ENCODE results near the gene TCF23.
"Not testable (repeated sequence)": the region's sequence is repeated elsewhere in the genome, so short reads cannot be mapped to it uniquely, and the experiment has no call there.

TCF23 gene

DNA sequence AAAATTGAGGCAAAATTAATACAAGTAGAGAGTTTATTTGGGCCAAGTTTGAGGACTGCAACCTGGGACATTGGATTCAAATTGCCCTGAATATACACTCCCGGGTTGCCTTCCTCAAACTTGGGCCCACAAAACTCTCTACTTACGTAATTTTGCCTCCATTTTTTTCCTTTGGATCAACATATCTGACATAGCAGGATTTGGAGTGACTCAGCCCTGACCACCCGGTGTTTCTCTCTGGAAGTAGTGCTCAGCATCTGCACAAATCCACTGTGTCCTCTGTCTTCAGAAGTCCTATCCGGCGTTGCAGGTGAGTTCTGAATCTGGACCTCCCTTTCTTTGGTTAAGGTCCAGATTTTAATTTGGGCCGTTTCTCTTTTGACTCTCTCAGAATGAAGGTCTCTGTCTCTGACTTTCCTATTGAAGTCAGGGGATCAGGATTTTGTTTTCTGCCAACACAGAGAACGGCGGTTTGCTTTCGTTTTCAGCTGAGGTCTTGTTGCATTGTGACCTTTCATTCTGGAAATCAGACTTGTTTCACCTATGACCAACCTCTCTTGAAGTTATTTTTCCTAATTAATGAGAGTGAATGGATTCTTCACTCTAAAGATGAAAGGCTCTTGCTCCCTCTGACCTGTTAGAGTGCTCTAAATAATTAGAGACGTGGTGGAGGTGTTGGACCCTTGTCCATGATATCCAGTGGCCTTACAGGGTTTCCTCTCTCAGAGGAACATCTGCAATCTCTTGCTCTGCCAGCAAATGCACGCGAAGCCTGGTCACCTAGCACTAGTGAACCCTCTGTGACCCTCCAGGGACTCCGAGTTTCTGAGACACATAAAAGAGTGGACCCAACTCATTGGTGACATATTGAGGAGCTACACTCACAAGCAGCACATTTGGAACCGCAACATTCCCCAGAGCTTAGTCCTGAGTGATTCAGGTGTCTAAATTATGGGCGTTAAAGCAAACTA, 13.6 kb downstream of the TCF23 start:
- no peak overlapping the region; the same call in 1 of the 2 replicates for H3K4me3 ChIP-seq (ENCODE audit: low read depth, low read length)
- TF ChIP-seq, protein P1, sequence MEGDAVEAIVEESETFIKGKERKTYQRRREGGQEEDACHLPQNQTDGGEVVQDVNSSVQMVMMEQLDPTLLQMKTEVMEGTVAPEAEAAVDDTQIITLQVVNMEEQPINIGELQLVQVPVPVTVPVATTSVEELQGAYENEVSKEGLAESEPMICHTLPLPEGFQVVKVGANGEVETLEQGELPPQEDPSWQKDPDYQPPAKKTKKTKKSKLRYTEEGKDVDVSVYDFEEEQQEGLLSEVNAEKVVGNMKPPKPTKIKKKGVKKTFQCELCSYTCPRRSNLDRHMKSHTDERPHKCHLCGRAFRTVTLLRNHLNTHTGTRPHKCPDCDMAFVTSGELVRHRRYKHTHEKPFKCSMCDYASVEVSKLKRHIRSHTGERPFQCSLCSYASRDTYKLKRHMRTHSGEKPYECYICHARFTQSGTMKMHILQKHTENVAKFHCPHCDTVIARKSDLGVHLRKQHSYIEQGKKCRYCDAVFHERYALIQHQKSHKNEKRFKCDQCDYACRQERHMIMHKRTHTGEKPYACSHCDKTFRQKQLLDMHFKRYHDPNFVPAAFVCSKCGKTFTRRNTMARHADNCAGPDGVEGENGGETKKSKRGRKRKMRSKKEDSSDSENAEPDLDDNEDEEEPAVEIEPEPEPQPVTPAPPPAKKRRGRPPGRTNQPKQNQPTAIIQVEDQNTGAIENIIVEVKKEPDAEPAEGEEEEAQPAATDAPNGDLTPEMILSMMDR (IDR thresholded peaks at IDR 0.05; ENCODE audit: low read depth, low read length), result no peak

DNA sequence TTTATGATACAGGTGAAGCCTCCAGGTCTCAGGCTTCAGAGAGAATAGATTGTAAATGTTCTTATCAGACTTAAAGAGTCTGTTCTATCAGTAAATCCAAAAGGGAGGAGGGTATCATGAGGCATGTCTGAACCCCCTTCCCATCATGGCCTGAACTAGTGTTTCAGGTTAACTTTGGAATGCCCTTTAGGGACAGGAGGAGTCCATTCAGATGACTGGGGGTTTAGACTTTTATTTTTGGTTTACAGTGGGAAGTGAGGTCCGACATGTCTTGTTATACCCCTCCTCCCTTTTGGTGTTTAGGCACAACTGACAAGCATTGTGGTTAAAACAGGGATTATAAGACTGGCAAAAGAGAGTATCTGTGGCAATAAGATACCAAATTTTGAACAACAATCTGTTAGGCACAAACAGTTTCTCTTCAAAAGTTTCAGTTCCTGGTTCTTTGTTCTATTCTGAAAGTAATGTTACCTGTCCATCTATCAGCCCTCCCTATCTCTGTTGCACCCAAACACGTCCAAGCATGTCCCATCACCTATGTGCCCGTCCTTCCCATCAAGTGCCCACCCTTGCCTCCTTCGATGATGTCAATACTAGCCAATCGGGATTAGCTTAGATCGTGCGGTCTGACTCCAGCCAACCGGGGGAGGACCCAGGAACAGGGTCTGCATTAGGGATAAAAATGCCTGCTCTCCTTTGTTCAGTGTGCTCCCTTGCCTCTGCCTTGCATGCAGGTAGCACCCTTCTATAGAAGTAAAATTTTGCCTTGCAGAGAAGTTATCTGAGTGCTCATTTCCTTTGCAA, 16.4 kb downstream of the TCF23 start:
- H3K4me3 ChIP-seq (ENCODE audit: low read depth, low read length), result no peak overlapping the region
- TF ChIP-seq, protein P1 (IDR thresholded peaks at IDR 0.05; ENCODE audit: low read depth, low read length), result no peak

DNA sequence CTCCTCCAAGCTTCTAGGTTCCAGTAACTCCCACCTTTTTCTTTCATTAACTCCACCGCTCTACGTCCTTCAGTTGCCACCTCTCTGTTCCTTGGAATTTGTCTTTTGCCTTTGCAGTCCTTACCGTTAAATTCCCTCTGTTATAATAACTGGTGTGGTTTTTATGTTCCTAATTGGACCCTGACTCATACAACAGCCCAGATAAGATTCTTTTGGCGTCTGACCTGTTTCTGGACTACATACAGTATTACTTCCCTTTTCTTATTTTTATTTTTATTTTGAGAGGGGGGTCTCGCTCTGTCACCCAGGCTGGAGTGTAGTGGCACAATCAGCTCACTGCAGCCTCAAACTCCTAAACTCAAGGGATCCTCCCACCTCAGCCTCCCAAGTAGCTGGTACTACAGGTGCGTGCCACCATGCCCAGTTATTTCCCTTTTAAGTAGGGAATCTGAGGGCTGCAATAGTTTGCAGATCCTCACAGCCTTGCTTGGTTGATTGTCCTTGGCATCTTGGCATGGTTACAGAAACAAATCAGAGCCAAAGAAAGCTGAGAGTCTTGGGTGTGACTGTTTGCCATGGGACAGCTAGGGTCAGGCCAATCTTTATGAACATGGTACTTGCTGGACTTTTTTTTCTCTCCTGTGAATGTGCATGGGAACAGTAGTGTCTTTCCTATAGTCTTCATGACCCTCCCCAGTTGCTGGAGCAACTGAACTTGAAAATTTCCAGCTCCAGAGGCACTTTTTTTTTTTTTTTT, 22.0 kb downstream of the TCF23 start:
- TF ChIP-seq, protein P1 (IDR thresholded peaks at IDR 0.05; ENCODE audit: low read depth, low read length), result no peak

DNA sequence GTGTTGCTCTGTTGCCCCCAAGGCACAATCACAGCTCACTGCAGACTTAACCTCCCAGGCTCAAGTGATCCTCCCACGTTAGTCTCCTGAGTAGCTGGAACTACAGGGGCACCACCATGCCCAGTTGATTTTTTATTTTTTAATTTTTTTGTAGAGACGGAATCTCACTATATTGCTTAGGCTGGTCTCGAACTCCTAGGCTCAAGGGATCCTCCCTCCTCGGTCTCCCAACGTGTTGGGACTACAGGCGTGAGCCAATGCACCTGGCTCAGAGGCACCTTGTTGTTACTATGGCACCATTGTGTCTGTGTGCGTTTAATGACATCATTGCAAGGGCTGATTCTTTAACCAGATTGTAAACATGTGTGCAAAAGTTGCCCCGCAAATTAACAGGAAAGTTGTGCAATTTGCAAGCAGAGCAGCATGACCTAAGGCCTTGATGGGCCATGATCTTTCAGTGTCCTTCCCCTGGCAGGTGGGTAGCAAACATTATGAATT, 22.6 kb downstream of the TCF23 start:
- TF ChIP-seq, protein P1 (IDR thresholded peaks at IDR 0.05; ENCODE audit: low read depth, low read length), result no peak
- H3K4me3 ChIP-seq (ENCODE audit: low read depth, low read length), result no peak overlapping the region

More for the DNA sequence above, 22.0 kb downstream of the TCF23 start:
- no peak overlapping the region for H3K4me3 ChIP-seq (ENCODE audit: low read depth, low read length)

DNA sequence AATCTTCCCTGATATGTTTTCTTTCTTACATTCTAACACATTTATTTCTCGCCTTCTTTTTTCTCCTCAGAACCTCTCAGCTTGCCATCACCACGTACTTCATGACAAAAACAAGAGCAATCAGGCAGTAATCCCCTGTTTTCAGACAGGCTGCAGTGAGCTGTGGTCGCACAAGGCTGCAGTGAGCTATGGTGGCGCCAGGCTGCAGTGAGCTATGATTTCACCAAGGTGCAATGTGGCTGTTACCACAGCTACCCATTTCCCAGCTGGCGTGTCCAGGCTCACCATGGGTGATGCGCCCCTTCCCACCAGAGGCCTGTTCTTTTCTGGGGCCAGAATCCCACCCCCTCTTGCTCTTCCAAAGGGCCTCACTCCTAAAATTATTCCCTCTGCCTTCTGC, 25.8 kb downstream of the TCF23 start:
- TF ChIP-seq, protein P1 (IDR thresholded peaks at IDR 0.05; ENCODE audit: low read depth, low read length), result no peak
- no peak overlapping the region for H3K4me3 ChIP-seq (ENCODE audit: low read depth, low read length)

DNA sequence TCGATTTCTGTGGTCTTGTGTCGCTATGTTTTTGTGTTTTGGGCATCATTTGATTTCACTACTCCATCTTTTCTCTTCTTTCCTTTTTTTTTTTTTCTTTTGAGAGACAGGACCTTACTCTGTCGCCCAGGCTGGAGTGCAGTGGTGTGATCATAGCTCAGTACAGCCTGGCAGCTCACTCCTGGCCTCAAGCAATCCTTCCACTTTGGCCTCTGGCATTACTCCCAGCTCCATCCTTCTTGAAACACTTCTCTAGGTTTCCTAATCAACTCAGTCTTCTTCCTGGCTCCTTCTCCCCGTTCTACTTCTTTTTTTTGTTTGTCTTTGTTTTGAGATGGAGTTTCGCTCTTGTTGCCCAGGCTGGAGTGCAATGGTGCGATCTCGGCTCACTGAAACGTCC, 26.5 kb downstream of the TCF23 start:
- TF ChIP-seq, protein P1 (IDR thresholded peaks at IDR 0.05; ENCODE audit: low read depth, low read length), result no peak
- no peak overlapping the region for H3K4me3 ChIP-seq (ENCODE audit: low read depth, low read length)

DNA sequence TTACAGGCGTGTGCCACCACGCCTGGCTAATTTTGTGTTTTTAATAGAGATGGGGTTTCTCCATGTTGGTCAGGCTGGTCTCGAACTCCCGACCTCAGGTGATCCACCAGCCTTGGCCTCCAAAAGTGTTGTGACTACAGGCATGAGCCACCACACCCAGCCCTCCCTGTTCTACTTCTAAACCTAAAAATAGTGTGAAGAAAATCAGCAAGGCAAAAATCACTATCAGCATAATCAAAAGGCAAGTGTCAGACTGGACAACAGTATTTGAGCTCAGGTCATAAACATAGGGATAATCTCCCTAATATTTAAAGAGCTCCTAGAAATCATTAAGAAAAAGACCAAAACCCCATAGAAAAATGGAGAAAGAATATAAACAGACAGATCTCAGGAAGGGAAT, 27.0 kb downstream of the TCF23 start:
- H3K4me3 ChIP-seq (ENCODE audit: low read depth, low read length), result not testable (repeated sequence)

Measured in WI38 (cell line).